NB4 (cell line): ENCODE measurements around the gene USP53.

Source experiments
- CTCF ChIP-seq: IDR thresholded peaks from one replicate; pipeline ENCODE4 v1.5.1; 2012; ENCODE audit warnings: low read depth, low read length
- POLR2A ChIP-seq: IDR thresholded peaks from 2 replicates; pipeline ENCODE4 v1.6.1; 2011; ENCODE audit warnings: mild to moderate bottlenecking; ENCODE audit not compliant: insufficient read length; ENCODE audit errors: extremely low read depth

GRCh38 chr4:119310826-119311225, 98.3 kb downstream of the USP53 start:
- TF ChIP-seq CTCF (no peak), POLR2A (no peak)
